Hepatocyte (in vitro differentiated cells): ENCODE measurements around the gene FAT1. TPM values are rescaled to one million over a fixed set of nuclear protein-coding genes. Genes with fewer than 3 reads are reported as not detected.

Experiments used
- DNase-seq: peaks from one replicate; pipeline ENCODE4 v3.0.0-alpha.2; 2016; ENCODE audit warnings: low spot score
- H2AFZ ChIP-seq: fragments of 200-600 bp; sonication (generic); 2 replicates; pipeline ENCODE4 v1.6.0; 2016; ENCODE audit warnings: antibody characterized with exemption, mild to moderate bottlenecking
- H3K27ac ChIP-seq: fragments of 200-600 bp; sonication (generic); 2 replicates; pipeline ENCODE4 v1.5.1; 2016; ENCODE audit warnings: mild to moderate bottlenecking
- H3K27me3 ChIP-seq: fragments of 200-600 bp; sonication (generic); 2 replicates; pipeline ENCODE4 v1.6.1; 2016
- H3K36me3 ChIP-seq: fragments of 200-600 bp; sonication (generic); replicated peaks from 2 replicates; pipeline ENCODE4 v1.5.1; 2016; ENCODE audit warnings: low read depth; ENCODE audit not compliant: insufficient read depth
- H3K4me1 ChIP-seq: fragments of 200-600 bp; sonication (generic); 2 replicates; pipeline ENCODE4 v1.5.1; 2016; ENCODE audit warnings: mild to moderate bottlenecking, moderate library complexity; ENCODE audit not compliant: insufficient read depth
- H3K4me2 ChIP-seq: fragments of 200-600 bp; sonication (generic); 2 replicates; pipeline ENCODE4 v1.6.0; 2016
- H3K4me3 ChIP-seq: fragments of 200-600 bp; sonication (generic); 2 replicates; pipeline ENCODE4 v1.5.1; 2016; ENCODE audit warnings: mild to moderate bottlenecking
- H3K79me2 ChIP-seq: fragments of 200-600 bp; sonication (generic); 2 replicates; pipeline ENCODE4 v1.6.0; 2017; ENCODE audit warnings: mild to moderate bottlenecking
- H3K9me2 ChIP-seq: fragments of 200-600 bp; sonication (generic); replicated peaks from 2 replicates; pipeline ENCODE4 v1.6.0; 2017; ENCODE audit warnings: mild to moderate bottlenecking; ENCODE audit not compliant: insufficient read depth
- H3K9me3 ChIP-seq: fragments of 200-600 bp; sonication (generic); 2 replicates; pipeline ENCODE4 v1.5.1; 2016; ENCODE audit warnings: low read depth, mild to moderate bottlenecking
- H4K20me1 ChIP-seq: fragments of 200-600 bp; sonication (generic); 2 replicates; pipeline ENCODE4 v1.6.0; 2016; ENCODE audit warnings: mild to moderate bottlenecking; ENCODE audit not compliant: insufficient read depth, poor library complexity, severe bottlenecking
- EZH2 ChIP-seq: fragments of 200-600 bp; sonication (generic); IDR thresholded peaks from 2 replicates; pipeline ENCODE4 v1.6.1; 2016; ENCODE audit warnings: antibody characterized with exemption, mild to moderate bottlenecking, borderline replicate concordance
- EZH2phosphoT487 ChIP-seq: fragments of 200-600 bp; sonication (generic); IDR thresholded peaks from one replicate; pipeline ENCODE4 v1.6.1; 2018; ENCODE audit warnings: antibody characterized with exemption, mild to moderate bottlenecking, low read depth, moderate library complexity; ENCODE audit not compliant: unreplicated experiment, severe bottlenecking
- WGBS: methylation state at CpG from one replicate; pipeline ENCODE4 v1.1.6; 2016; ENCODE audit warnings: low lambda C conversion rate; ENCODE audit errors: missing lambda C conversion rate; 5-methylcytosine and 5-hydroxymethylcytosine counted together
- polyA plus RNA-seq: library from polyadenylated mRNA; unstranded; fragments of >200 nt; fragmentation: Nextera tagmentation; extraction: Ambion mirVana; gene quantifications from 2 replicates; pipeline ENCODE4 v1.2.1, GENCODE V29; 2016
- total RNA-seq: library from RNA; depleted of rRNA; stranded (reverse); fragments of >200 nt; gene quantifications from 2 replicates; pipeline ENCODE4 v1.2.3, GENCODE V29; 2014
- TF ChIP-seq, protein P1 (sequence below): fragments of 200-600 bp; sonication (generic); IDR thresholded peaks from 2 replicates; pipeline ENCODE4 v1.5.1; 2016; ENCODE audit warnings: antibody characterized with exemption, mild to moderate bottlenecking; ENCODE audit not compliant: poor library complexity

Gene FAT1
- total and polyA plus RNA-seq, 2 experiments from 2014 or later, result 33.9 to 168 TPM

DNA sequence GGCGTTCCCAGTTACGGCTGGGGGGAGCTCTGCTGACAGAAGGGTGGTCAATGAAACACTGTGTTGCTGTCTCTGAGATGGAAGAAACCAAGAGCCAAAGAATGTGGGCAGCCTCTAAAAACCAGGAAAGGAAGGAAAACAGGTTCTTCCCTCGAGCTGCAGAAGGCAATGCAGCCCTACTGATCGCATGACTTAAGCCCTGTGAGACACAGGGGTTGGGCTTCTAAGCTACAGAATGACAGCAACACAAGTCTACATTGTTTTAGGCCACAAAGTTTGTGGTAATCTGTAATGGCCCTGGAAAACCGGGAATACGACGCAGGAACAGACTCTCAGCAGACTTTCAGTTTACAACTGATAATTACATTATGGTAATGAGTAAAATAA, 130.1 kb downstream of the FAT1 start:
- 88% methylated on average over 7 of the region's 7 CpGs for WGBS
- no peak for DNase-seq

DNA sequence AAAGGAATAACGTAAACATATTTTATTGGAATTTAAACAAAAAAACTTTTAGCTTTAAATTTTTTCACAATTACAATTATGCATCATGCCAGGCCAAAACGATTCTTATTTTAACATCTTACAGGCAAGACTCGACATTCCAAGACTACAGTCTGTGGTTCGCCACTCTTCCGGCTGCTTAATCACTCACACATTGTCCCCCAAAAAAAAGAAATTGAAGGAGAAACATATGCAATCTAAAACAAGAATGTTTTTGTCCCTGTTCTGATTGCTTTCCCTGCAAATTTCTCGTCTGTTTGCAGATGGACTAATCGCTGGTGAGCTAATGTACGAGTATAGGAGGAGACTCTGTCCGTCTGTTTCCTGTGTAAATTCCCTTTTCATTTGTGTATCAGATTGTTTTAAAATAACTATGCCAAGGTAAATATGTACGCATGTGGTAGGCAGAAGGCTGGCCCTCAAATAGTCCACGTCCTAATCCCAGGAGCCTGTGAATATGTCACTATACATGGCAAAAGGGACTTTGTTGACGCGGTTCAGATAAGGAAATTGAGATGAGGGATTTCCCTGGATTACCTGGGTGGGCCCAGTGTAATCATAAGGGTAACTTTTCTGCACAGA, 130.6 kb downstream of the FAT1 start:
- no peaks in the 10 kb centered on the region for H3K79me2 ChIP-seq
- no peak overlapping the region for H3K4me2 ChIP-seq
- H3K36me3 ChIP-seq, result no peaks in the 10 kb centered on the region
- DNase-seq, result no peak
- no peaks in the 10 kb centered on the region for H3K9me2 ChIP-seq
- H3K4me1 ChIP-seq, result no peaks in the 10 kb centered on the region
- TF ChIP-seq, protein P1, sequence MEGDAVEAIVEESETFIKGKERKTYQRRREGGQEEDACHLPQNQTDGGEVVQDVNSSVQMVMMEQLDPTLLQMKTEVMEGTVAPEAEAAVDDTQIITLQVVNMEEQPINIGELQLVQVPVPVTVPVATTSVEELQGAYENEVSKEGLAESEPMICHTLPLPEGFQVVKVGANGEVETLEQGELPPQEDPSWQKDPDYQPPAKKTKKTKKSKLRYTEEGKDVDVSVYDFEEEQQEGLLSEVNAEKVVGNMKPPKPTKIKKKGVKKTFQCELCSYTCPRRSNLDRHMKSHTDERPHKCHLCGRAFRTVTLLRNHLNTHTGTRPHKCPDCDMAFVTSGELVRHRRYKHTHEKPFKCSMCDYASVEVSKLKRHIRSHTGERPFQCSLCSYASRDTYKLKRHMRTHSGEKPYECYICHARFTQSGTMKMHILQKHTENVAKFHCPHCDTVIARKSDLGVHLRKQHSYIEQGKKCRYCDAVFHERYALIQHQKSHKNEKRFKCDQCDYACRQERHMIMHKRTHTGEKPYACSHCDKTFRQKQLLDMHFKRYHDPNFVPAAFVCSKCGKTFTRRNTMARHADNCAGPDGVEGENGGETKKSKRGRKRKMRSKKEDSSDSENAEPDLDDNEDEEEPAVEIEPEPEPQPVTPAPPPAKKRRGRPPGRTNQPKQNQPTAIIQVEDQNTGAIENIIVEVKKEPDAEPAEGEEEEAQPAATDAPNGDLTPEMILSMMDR, result no peak
- TF ChIP-seq EZH2 (no peak), EZH2phosphoT487 (no peak)
- no peaks in the 10 kb centered on the region for H4K20me1 ChIP-seq
- 86% methylated on average over 13 of the region's 13 CpGs for WGBS
- H2AFZ ChIP-seq, result no peak overlapping the region
- H3K27me3 ChIP-seq, result no peaks in the 10 kb centered on the region
- no peak overlapping the region for H3K27ac ChIP-seq
- H3K9me3 ChIP-seq, result no peaks in the 10 kb centered on the region
- H3K4me3 ChIP-seq, result no peak overlapping the region

More for the DNA sequence above, 130.1 kb downstream of the FAT1 start:
- no peak overlapping the region for H2AFZ ChIP-seq
- H3K27me3 ChIP-seq, result no peaks in the 10 kb centered on the region
- H3K4me2 ChIP-seq, result no peak overlapping the region
- no peaks in the 10 kb centered on the region for H4K20me1 ChIP-seq
- no peaks in the 10 kb centered on the region for H3K9me3 ChIP-seq
- H3K27ac ChIP-seq, result no peak overlapping the region
- H3K4me1 ChIP-seq, result no peaks in the 10 kb centered on the region
- H3K9me2 ChIP-seq, result no peaks in the 10 kb centered on the region
- TF ChIP-seq EZH2phosphoT487, result no peak
- TF ChIP-seq EZH2, result no peak
- TF ChIP-seq, protein P1, result no peak
- no peaks in the 10 kb centered on the region for H3K79me2 ChIP-seq
- H3K4me3 ChIP-seq, result no peak overlapping the region
- H3K36me3 ChIP-seq, result no peaks in the 10 kb centered on the region

- no peaks in the 10 kb centered on the region for H4K20me1 ChIP-seq
- no peak overlapping the region for H3K4me3 ChIP-seq
- no peaks in the 10 kb centered on the region for H3K9me3 ChIP-seq
- no peak overlapping the region for H3K27ac ChIP-seq
- H3K4me1 ChIP-seq, result no peaks in the 10 kb centered on the region
- no peaks in the 10 kb centered on the region for H3K79me2 ChIP-seq
- H3K27me3 ChIP-seq, result no peaks in the 10 kb centered on the region
- WGBS, result 96% methylated on average over 8 of the region's 8 CpGs
- no peak overlapping the region for H3K4me2 ChIP-seq
- DNase-seq, result no peak
- H3K9me2 ChIP-seq, result no peaks in the 10 kb centered on the region
- no peaks in the 10 kb centered on the region for H3K36me3 ChIP-seq
- H2AFZ ChIP-seq, result no peak overlapping the region
- TF ChIP-seq EZH2, result no peak
- TF ChIP-seq, protein P1, result no peak
- no peak for TF ChIP-seq EZH2phosphoT487
Observed at GRCh38 chr4:186592445-186592844, 131.2 kb downstream of the FAT1 start.
